Hepatocyte (in vitro differentiated cells): ENCODE results near the gene SCN1A.

Experiments used
- EZH2 ChIP-seq: fragments of 200-600 bp; sonication (generic); IDR thresholded peaks from 2 replicates; pipeline ENCODE4 v1.6.1; 2016; ENCODE audit warnings: antibody characterized with exemption, mild to moderate bottlenecking, borderline replicate concordance
- TF ChIP-seq, protein P1 (sequence below): fragments of 200-600 bp; sonication (generic); IDR thresholded peaks from 2 replicates; pipeline ENCODE4 v1.5.1; 2016; ENCODE audit warnings: antibody characterized with exemption, mild to moderate bottlenecking; ENCODE audit not compliant: poor library complexity

DNA sequence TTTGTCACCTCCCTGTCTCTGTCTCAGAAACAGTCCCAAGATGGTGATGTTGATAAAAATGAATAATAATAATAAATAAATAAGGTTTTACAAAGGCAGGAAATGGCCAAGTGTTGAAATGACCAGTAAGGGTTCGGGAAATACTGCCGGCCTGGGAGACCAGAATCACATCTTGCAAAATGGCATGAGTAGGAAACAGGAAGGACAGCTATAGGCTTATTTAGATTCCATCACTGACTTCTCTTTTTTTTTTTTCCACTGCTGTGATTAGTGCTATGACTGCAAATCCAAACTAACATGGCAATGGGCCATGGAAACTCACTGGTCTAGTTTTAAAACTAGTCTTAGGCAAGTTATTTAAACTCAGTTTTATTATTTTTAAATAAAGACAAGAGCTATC is 60.6 kb downstream of the SCN1A start:
- TF ChIP-seq, protein P1, sequence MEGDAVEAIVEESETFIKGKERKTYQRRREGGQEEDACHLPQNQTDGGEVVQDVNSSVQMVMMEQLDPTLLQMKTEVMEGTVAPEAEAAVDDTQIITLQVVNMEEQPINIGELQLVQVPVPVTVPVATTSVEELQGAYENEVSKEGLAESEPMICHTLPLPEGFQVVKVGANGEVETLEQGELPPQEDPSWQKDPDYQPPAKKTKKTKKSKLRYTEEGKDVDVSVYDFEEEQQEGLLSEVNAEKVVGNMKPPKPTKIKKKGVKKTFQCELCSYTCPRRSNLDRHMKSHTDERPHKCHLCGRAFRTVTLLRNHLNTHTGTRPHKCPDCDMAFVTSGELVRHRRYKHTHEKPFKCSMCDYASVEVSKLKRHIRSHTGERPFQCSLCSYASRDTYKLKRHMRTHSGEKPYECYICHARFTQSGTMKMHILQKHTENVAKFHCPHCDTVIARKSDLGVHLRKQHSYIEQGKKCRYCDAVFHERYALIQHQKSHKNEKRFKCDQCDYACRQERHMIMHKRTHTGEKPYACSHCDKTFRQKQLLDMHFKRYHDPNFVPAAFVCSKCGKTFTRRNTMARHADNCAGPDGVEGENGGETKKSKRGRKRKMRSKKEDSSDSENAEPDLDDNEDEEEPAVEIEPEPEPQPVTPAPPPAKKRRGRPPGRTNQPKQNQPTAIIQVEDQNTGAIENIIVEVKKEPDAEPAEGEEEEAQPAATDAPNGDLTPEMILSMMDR: no peak
- TF ChIP-seq EZH2: no peak
